ENCODE data around the gene TOB2. TPM values are rescaled to one million over a fixed set of nuclear protein-coding genes. Genes with fewer than 3 reads are reported as not detected.
A peak's percentile ranks its signal among the peaks of the same experiment; 100 is the strongest.

The TOB2 gene
- total RNA-seq, 1 donor from 2014 or later, result 47.4 TPM

DNA sequence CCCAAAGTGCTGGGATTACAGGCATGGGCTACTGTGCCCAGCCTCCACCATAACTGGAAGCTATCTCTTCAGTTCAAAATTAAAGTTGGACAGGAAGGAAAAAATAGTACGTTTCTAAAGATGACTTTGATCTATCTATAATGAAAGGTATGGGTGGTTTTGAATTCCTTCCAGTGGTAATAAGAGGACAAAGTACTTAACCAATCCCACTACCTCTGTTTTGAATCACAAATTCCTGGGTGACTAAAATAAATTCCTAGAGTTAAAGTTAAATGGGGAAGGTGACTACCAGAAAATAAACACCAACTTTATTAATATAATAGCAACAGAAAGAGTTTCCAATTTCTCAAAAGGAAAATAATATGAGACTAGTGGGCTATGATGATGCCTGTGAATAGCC, 12.8 kb upstream of the TOB2 start:
- no peaks in the 10 kb centered on the region for H3K4me1 Mint-ChIP-seq (ENCODE audit: unreplicated experiment)
- no peaks in the 10 kb centered on the region for H3K27me3 Mint-ChIP-seq
- no peaks in the 10 kb centered on the region for H3K9me3 Mint-ChIP-seq
- no peak overlapping the region for H3K27ac Mint-ChIP-seq
- no peak for DNase-seq (ENCODE audit: extremely low spot score, unreplicated experiment)
- peaks cover 13% of the 10 kb centered on the region for H3K36me3 Mint-ChIP-seq
- H3K4me3 Mint-ChIP-seq, result no peak overlapping the region
- TF ChIP-seq CTCF (conservative IDR thresholded peaks at IDR 0.05), result no peak

GRCh38 chr22:41458161-41458728, 11.6 kb upstream of the TOB2 start:
- H3K9me3 Mint-ChIP-seq, result no peaks in the 10 kb centered on the region
- no peak overlapping the region for H3K4me3 Mint-ChIP-seq
- no peak for DNase-seq (ENCODE audit: extremely low spot score, unreplicated experiment)
- no peaks in the 10 kb centered on the region for H3K4me1 Mint-ChIP-seq (ENCODE audit: unreplicated experiment)
- TF ChIP-seq CTCF (conservative IDR thresholded peaks at IDR 0.05), result no peak
- no peaks in the 10 kb centered on the region for H3K27me3 Mint-ChIP-seq
- no peak overlapping the region for H3K27ac Mint-ChIP-seq
- peaks cover 7% of the 10 kb centered on the region for H3K36me3 Mint-ChIP-seq

- peak overlapping the region; percentile 100 for H3K4me3 Mint-ChIP-seq
- H3K4me1 Mint-ChIP-seq (ENCODE audit: unreplicated experiment), result peaks cover 16% of the 10 kb centered on the region
- H3K36me3 Mint-ChIP-seq, result peaks cover 4% of the 10 kb centered on the region
- TF ChIP-seq CTCF (conservative IDR thresholded peaks at IDR 0.05), result no peak
- DNase-seq (ENCODE audit: extremely low spot score, unreplicated experiment), result peak; percentile 91
- no peaks in the 10 kb centered on the region for H3K27me3 Mint-ChIP-seq
- H3K27ac Mint-ChIP-seq, result peak overlapping the region; percentile 100
- H3K9me3 Mint-ChIP-seq, result no peaks in the 10 kb centered on the region
Measured at GRCh38 chr22:41448189-41448808, 1.7 kb upstream of the TOB2 start.

DNA sequence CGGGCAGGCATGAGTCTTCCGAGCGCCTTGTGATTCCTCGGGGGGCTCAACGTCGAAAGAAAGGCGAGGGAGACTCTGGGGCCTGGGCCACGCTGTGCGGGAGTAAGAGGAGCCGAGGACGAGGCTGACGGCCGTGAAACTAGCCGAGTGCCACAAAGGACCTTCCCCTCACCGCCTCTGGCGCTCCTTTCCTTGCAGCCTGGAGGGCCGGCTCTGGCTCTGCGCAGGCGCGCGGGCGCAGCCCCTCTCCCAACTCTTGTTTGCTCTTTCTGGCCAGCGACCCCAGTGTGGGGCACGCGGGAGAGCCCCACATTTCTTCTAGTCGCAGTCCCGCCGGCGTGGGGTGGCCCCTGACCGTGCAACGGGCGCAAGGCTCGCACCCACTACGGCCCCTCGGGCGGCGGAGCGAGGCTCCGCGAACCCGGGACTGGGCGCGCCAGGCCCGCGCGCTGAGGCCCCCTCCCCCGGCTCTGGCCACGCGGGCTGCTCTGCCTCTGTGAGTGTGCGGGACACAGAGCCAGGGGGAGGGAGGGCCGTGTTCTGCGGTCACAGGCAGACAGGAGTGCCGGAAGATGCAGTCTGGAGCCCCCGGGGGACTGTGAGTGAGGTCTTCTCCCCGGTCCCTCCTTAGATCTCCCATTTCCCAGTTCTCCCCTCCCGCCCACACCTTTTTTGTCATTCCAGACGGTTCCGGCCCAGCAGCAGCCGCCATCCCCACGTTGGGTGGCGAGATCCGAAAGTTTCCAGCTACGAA, 1.0 kb upstream of the TOB2 start:
- no peak for TF ChIP-seq CTCF (conservative IDR thresholded peaks at IDR 0.05)
- Mint-ChIP-seq H3K36me3 (peaks cover 4% of the 10 kb centered on the region), H3K9me3 (no peaks in the 10 kb centered on the region), H3K27ac (peak overlapping the region; percentile 100), H3K4me1 (ENCODE audit: unreplicated experiment) (peaks cover 20% of the 10 kb centered on the region), H3K4me3 (peak overlapping the region; percentile 100), H3K27me3 (no peaks in the 10 kb centered on the region)
- DNase-seq (ENCODE audit: extremely low spot score, unreplicated experiment), result peak; percentile 82

DNA sequence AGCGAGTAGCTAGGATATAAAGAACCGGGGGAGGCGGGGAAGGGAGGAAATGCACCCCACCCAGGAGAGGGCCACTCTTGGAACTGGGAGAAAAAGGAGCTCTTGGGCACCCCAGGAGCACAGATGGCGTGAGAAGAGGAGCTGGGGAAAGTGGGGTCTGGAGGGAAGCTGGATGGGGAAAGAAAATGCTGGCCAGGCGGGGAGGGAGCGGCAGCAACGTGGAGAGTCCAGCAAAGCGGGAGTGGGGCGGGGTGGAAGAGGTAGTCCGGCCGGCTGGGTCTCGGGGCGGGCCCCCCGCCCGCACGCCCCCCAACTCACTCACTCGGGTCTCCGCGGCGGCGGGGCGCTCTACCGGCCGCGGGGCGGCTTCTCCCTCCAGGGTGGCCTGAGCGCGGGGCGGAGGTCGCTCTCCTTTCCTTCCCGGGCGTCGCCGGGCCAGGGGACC, 522 bp downstream of the TOB2 start:
- Mint-ChIP-seq H3K27me3 (no peaks in the 10 kb centered on the region), H3K27ac (peak overlapping the region; percentile 100), H3K9me3 (no peaks in the 10 kb centered on the region), H3K36me3 (peaks cover 4% of the 10 kb centered on the region), H3K4me3 (peak overlapping the region; percentile 100), H3K4me1 (ENCODE audit: unreplicated experiment) (peaks cover 26% of the 10 kb centered on the region)
- TF ChIP-seq CTCF (conservative IDR thresholded peaks at IDR 0.05), result no peak
- DNase-seq (ENCODE audit: extremely low spot score, unreplicated experiment), result no peak

Measured in type B pancreatic cell (in vitro differentiated cells).